ENCODE results near the gene PPP1R3C.
A peak's percentile ranks its signal among the peaks of the same experiment; 100 is the strongest.

Gene PPP1R3C

GRCh38 chr10:91629715-91630549 lies 2.9 kb downstream of the PPP1R3C start:
- no peak for DNase-seq

GRCh38 chr10:91628383-91628782 lies 4.5 kb downstream of the PPP1R3C start:
- no peak for DNase-seq

- DNase-seq = peak in 1 of 58 donors; percentile 13
These were observed 5.3 kb downstream of the PPP1R3C start for GRCh38 chr10:91627344-91628102.

GRCh38 chr10:91626936-91627335 lies 5.9 kb downstream of the PPP1R3C start:
- DNase-seq = no peak

DNA sequence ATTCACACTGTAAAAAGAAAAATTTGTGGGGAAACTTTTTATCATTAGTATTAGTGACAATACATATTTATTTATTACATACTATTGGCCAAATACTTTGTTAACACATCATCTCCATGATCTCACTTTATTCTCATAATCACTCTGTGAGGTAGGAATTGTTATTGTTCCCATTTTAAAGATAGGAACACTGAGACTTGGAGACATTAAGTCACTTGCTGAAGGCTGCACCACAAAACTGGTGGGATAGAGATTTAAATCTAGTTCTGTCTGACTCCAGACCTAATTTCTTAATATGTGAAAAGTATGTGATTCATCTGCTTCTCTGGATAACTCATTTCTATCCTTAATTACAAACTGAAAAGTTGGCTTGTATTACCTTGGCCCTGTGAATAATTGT lies 8.2 kb downstream of the PPP1R3C start:
- no peak for DNase-seq

DNA sequence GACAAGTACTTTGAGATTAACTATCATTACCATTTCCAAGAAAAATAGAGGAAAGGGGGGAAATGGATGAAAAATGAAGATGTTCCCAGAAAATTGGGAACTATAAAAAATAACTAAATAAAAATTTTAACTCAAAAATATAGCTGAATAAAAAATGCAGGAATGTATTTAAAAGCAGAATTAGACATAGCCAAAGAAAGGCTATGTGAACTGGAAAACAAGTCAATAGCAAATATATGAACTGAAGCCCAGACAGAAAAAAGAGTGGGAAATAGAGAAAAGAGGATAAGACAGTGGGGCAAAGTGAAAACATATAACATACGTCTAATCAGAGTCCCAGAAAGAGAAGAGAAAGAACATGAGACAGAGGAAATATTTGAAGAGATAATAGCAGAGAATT lies 10.3 kb downstream of the PPP1R3C start:
- no peak for DNase-seq

DNA sequence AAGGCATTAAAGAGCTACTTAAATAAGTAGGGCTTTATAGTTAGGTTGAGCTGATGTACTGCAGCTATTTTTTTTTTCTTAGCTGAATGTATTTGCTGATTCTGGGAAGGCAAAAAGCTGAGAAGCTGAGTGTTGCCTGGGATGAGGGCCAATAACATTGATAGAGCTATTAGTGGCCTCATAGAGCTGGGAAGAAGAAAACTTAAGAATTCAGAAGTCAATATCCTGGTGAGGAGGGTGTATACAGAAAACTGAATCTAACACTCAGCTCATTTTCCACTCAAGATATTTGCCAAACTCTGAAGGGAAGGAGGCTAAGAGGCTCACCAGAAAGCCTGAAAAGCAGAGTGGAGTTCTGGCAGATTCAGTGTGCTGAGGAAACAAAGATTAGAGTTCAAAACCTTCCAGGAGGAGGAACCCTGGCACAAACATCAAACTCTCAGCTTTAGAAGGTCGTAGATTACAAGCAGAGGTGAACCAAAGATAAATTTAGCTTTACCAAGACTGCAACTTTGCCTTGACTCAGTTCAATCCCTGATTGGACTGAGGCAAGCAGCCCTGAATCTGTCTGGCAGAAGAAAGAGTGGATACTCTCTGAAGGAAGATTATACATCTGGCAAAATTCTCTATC lies 11.3 kb downstream of the PPP1R3C start:
- no peak for DNase-seq

DNA sequence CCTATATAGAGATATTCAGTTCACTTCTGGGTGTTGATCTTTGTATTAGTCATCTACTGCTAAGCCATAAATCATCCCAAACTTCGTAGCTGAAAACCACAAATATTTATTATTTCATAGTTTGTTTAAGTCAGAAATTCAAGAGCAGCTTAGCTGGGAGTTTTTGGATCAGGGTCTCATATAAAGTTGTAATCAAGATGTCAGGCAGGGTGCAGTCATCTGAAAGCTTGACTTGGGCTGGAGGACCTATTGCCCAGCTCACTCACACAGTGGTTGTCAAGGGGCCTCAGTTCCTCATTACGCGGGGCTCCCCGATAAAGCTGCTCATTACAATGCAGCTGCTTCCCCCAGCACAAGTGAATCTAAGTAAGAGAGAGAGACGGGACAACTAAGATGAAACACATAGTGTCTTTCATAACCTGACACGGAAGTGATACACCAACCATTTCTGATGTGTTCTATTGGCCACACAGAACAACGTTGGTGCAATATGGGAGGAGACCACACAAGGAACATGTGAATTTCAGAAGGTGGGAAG lies 15.7 kb downstream of the PPP1R3C start:
- DNase-seq = no peak

DNA sequence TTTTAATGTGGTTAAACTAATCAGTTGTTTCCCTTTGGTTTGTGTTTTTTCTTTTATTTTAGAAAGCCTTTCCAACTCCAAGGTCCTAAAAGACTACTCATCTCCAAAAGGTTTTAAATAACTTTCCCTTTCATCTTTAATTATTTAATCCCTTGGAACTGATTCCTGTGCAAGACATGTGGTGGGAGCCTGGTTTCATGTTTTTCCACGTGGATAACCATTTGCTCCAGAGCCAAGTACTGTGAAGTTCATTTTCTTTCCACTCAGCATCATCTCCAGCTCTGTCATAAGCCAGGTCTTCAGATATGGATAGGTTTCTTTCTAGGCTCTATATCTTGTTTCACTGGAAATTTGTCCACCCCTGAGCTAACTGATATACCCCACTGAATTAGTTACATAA lies 16.7 kb downstream of the PPP1R3C start:
- DNase-seq = no peak

DNA sequence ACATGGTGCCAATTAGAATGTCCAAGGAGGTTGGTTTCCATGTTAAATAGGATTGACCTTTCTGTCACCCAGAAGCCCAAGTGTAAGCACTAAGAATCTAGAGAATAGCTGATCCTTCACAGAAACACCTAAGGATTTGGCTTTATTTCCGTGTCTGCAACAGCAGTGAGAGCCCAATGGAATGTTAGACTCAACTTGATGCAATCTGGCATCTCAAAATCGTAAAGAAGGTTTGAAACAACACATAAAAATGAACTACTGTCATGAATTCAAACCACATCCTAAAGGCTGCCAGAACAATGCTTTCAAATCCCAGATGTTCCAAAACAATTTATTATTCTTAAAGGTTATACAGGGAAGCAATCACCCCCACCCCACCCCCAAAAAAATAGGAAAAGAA lies 18.6 kb downstream of the PPP1R3C start:
- no peak for DNase-seq

GRCh38 chr10:91613411-91614187 lies 19.3 kb downstream of the PPP1R3C start:
- DNase-seq = no peak

DNA sequence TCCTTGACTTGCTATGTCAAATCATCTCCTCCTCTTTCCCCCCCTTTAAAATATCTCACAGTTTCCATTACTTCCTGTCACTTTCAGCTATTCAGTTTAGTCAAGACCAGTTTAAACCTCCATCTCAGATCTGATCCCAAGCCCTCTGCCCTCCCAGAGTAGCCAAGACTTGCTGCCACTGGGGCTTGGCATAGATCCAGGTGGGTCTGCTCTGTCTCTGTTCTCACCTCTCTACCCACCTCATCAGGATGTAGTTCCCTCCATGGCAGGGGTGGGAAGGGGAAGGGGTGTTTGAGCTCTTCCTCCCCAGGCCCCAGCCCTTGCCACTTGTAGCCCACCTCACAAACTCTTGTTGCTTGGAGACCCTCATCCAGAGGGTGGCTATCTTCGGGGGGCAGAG lies 22.0 kb downstream of the PPP1R3C start:
- no peak for DNase-seq

DNA sequence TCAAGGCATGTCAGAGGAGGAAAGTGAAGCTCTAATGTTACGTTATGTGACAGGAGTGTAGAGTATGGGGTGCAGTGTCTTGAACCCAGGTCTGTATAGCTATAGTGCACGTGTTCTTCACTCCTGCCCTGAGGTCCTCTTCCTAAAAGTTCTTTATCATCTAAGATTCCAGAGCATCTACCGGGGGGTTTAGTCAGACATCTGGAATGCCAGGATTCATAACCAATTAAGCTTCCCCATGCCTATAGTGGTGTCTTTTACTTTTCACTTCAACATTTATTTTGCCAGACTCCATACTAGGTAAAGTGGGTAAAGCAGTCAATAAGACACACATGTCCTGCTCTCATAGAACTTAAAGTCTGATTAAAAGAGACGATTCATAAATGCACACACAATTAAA lies 22.4 kb downstream of the PPP1R3C start:
- DNase-seq = no peak

- DNase-seq = no peak
These were observed 25.0 kb downstream of the PPP1R3C start for GRCh38 chr10:91607646-91608403.

GRCh38 chr10:91605968-91606367 lies 26.9 kb downstream of the PPP1R3C start:
- no peak for DNase-seq

DNA sequence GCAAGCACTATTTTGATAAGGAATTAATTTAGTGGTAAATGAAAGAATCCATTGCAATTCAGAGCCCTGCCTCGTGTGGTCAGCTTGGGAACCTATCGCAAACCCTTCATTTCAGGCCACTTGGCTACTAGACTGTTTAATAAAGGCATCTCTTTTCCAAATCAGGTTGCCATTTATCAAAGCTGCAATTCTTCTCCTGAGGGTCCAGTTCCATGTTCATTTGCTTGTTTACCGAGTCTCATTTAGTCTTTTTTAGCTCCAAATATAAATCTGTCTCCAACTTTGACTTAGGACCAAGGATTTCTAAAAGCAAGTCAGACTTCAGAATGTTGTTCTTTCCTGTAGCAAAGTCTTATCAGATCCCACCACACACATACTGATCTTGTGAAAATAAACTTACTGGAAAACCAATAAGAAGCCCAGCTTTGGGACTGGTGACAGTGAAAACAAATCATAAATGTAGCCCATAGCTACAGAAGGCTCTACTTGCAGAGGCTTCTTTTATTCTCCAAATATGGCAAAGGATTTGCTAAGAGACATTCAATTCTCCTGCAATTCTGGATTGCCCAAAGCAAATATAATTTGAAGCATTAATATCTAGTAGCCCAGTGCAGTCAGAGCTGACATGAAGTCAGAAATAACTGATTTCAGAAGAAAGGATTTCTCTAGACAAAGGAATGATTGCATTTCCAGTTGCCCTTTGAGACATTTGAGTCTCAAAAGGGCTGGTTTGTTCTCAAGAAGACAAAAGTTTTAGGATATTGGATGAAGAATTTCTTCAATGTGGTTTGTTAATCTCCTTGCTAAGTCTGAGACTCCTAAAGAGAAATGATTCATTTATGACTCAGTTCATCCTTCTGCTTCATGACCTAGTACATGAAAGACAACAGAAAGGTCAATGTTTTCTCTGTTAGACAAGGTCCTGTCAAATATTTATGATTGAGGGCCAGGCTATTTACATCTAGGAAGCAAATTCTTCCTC lies 28.0 kb downstream of the PPP1R3C start:
- DNase-seq = no peak

DNA sequence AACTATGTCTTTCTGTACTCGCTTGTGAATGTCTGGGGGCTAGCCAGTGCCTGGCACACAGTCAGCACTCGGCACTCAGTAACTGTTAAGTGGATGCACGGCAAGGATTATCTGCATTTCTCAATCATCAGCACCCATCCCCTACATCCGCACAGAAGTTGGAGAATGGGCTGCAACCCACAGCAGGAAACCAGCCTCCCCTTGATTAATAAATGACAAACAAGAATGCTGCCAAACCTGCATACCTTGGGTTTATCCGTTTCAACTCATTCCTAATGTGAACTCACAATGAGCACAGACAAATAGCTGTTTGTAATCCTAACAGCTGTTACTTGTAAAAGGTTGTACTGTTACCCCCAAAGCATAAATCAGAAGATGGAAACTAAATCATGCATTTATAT lies 28.9 kb downstream of the PPP1R3C start:
- DNase-seq = no peak

GRCh38 chr10:91602868-91603568 lies 29.9 kb downstream of the PPP1R3C start:
- DNase-seq = no peak

All from anterior cingulate cortex (tissue), 58 donors.